ENCODE measurements around the gene ANKRD13D.
A peak's percentile ranks its signal among the peaks of the same experiment; 100 is the strongest.

Gene ANKRD13D

DNA sequence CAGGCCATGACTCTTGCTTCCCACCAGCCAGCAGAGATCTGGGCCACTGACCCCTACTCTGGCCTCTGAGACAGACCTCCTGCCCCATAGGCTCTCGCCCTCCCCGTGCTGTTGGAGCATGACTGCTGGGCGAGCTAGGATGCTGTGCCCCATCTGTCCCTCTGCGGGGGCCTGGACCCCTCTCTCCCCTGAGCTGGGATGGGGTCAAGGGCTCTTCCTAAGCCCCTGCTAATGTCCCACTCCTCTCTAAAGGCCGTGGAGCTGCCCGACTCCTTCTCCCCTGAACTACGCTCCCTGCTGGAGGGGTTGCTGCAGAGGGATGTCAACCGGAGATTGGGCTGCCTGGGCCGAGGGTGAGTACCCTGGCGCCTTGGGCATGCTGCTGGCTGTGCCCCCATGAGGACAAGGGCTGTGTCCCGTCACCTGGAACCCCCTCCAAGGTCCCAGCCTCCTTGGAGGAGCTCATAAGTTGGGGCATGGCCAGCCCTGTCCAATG, 6.2 kb upstream of the ANKRD13D start:
- H3K4me3 ChIP-seq (ENCODE audit: low read depth, low read length): no peak overlapping the region
- H3K27me3 ChIP-seq (ENCODE audit: control insufficient read depth, insufficient read depth, low read length): no peaks in the 10 kb centered on the region
- H3K36me3 ChIP-seq (ENCODE audit: control insufficient read depth, insufficient read depth, low read length): peaks cover 75% of the 10 kb centered on the region
- H3K9me3 ChIP-seq (ENCODE audit: control insufficient read depth, insufficient read depth, low read length): no peaks in the 10 kb centered on the region
- no peak overlapping the region for H3K9ac ChIP-seq (ENCODE audit: low read depth, low read length)
- peaks cover 4% of the 10 kb centered on the region for H3K4me1 ChIP-seq (ENCODE audit: control insufficient read depth, insufficient read depth, low read length)
- no peak overlapping the region for H3K27ac ChIP-seq (ENCODE audit: low read depth, low read length)

DNA sequence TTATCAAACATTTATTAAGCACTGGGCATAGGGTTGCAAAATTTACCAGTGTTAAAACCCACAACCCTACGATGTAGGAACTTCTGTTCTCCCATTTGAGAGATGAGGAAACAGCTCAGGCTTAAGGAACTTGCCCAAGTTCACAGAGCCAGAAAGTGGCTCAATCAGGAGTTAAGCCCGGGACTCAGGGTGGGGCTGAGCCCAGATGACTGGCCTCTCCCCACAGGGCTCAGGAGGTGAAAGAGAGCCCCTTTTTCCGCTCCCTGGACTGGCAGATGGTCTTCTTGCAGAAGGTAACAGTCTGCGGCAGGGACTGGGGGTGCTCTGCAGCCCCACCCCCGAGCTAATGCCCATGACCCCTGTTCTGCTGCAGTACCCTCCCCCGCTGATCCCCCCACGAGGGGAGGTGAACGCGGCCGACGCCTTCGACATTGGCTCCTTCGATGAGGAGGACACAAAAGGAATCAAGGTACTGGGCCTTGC, 5.6 kb upstream of the ANKRD13D start:
- Histone ChIP-seq H3K27ac (ENCODE audit: low read depth, low read length) (no peak overlapping the region), H3K4me3 (ENCODE audit: low read depth, low read length) (no peak overlapping the region), H3K36me3 (ENCODE audit: control insufficient read depth, insufficient read depth, low read length) (peaks cover 75% of the 10 kb centered on the region), H3K9ac (ENCODE audit: low read depth, low read length) (no peak overlapping the region), H3K27me3 (ENCODE audit: control insufficient read depth, insufficient read depth, low read length) (no peaks in the 10 kb centered on the region), H3K4me1 (ENCODE audit: control insufficient read depth, insufficient read depth, low read length) (peaks cover 8% of the 10 kb centered on the region), H3K9me3 (ENCODE audit: control insufficient read depth, insufficient read depth, low read length) (no peaks in the 10 kb centered on the region)

DNA sequence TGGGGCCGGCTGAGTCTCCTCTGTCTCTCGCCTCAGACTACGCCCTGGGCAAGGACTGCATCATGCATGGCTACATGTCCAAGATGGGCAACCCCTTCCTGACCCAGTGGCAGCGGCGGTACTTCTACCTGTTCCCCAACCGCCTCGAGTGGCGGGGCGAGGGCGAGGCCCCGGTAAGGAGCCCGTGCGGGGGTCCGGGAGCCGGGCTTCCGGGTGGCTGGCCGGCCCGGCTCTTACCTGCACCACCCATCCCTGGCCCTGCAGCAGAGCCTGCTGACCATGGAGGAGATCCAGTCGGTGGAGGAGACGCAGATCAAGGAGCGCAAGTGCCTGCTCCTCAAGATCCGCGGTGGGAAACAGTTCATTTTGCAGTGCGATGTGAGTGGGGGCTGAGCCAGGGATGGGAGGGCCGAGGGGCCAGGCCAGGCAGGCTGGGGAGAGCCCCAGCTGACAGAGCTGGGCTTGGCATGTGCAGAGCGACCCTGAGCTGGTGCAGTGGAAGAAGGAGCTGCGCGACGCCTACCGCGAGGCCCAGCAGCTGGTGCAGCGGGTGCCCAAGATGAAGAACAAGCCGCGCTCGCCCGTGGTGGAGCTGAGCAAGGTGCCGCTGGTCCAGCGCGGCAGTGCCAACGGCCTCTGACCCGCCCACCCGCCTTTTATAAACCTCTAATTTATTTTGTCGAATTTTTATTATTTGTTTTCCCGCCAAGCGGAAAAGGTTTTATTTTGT, 4.1 kb upstream of the ANKRD13D start:
- H3K4me1 ChIP-seq (ENCODE audit: control insufficient read depth, insufficient read depth, low read length): peaks cover 12% of the 10 kb centered on the region
- no peak overlapping the region for H3K9ac ChIP-seq (ENCODE audit: low read depth, low read length)
- no peak overlapping the region for H3K27ac ChIP-seq (ENCODE audit: low read depth, low read length)
- H3K27me3 ChIP-seq (ENCODE audit: control insufficient read depth, insufficient read depth, low read length): no peaks in the 10 kb centered on the region
- peaks cover 62% of the 10 kb centered on the region for H3K36me3 ChIP-seq (ENCODE audit: control insufficient read depth, insufficient read depth, low read length)
- H3K4me3 ChIP-seq (ENCODE audit: low read depth, low read length): no peak overlapping the region
- no peaks in the 10 kb centered on the region for H3K9me3 ChIP-seq (ENCODE audit: control insufficient read depth, insufficient read depth, low read length)

DNA sequence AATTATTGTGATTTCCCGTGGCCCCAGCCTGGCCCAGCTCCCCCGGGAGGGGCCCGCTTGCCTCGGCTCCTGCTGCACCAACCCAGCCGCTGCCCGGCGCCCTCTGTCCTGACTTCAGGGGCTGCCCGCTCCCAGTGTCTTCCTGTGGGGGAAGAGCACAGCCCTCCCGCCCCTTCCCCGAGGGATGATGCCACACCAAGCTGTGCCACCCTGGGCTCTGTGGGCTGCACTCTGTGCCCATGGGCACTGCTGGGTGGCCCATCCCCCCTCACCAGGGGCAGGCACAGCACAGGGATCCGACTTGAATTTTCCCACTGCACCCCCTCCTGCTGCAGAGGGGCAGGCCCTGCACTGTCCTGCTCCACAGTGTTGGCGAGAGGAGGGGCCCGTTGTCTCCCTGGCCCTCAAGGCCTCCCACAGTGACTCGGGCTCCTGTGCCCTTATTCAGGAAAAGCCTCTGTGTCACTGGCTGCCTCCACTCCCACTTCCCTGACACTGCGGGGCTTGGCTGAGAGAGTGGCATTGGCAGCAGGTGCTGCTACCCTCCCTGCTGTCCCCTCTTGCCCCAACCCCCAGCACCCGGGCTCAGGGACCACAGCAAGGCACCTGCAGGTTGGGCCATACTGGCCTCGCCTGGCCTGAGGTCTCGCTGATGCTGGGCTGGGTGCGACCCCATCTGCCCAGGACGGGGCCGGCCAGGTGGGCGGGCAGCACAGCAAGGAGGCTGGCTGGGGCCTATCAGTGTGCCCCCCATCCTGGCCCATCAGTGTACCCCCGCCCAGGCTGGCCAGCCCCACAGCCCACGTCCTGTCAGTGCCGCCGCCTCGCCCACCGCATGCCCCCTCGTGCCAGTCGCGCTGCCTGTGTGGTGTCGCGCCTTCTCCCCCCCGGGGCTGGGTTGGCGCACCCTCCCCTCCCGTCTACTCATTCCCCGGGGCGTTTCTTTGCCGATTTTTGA, 3.3 kb upstream of the ANKRD13D start:
- H3K9me3 ChIP-seq (ENCODE audit: control insufficient read depth, insufficient read depth, low read length): no peaks in the 10 kb centered on the region
- H3K4me1 ChIP-seq (ENCODE audit: control insufficient read depth, insufficient read depth, low read length): peaks cover 12% of the 10 kb centered on the region
- peaks cover 54% of the 10 kb centered on the region for H3K36me3 ChIP-seq (ENCODE audit: control insufficient read depth, insufficient read depth, low read length)
- H3K27me3 ChIP-seq (ENCODE audit: control insufficient read depth, insufficient read depth, low read length): no peaks in the 10 kb centered on the region
- H3K27ac ChIP-seq (ENCODE audit: low read depth, low read length): no peak overlapping the region
- no peak overlapping the region for H3K4me3 ChIP-seq (ENCODE audit: low read depth, low read length)
- no peak overlapping the region for H3K9ac ChIP-seq (ENCODE audit: low read depth, low read length)

DNA sequence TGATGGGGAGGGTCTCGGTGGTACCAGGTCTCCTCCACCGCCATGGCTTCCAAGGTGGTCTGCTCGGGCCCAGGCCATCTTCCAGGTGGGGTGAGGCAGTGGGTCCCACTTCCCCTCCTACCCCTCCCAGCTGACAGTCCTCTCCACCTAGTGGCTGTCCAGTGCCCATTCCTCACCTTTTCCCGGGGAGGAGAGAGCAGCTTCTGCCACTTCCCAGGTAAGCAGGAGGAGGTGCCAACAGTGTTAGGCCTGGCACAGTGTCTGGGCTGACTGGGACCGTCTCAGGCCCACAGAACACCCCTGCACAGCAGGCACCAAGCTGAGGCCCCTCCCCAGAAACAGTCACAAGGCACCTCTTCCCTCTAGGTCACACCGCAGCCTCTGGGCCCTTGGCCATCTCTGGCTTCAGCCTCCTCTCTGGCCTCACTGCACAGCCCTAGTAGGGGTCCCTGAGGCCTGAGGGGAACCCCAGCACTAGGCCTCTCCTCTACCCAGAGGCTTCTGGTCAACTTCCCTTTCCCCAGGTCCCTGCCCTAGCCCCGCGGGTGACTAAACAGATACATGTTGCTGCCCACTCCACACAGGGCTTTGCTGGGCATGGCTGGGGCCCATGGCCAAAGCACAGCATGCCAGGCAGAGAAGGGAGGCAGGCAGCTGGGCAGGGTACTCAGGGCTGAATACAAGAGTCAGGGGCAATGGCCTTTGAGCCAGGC, 2.3 kb upstream of the ANKRD13D start:
- peaks cover 12% of the 10 kb centered on the region for H3K4me1 ChIP-seq (ENCODE audit: control insufficient read depth, insufficient read depth, low read length)
- no peaks in the 10 kb centered on the region for H3K9me3 ChIP-seq (ENCODE audit: control insufficient read depth, insufficient read depth, low read length)
- H3K27ac ChIP-seq (ENCODE audit: low read depth, low read length): no peak overlapping the region
- no peaks in the 10 kb centered on the region for H3K27me3 ChIP-seq (ENCODE audit: control insufficient read depth, insufficient read depth, low read length)
- H3K36me3 ChIP-seq (ENCODE audit: control insufficient read depth, insufficient read depth, low read length): peaks cover 50% of the 10 kb centered on the region
- no peak overlapping the region for H3K9ac ChIP-seq (ENCODE audit: low read depth, low read length)
- H3K4me3 ChIP-seq (ENCODE audit: low read depth, low read length): no peak overlapping the region

DNA sequence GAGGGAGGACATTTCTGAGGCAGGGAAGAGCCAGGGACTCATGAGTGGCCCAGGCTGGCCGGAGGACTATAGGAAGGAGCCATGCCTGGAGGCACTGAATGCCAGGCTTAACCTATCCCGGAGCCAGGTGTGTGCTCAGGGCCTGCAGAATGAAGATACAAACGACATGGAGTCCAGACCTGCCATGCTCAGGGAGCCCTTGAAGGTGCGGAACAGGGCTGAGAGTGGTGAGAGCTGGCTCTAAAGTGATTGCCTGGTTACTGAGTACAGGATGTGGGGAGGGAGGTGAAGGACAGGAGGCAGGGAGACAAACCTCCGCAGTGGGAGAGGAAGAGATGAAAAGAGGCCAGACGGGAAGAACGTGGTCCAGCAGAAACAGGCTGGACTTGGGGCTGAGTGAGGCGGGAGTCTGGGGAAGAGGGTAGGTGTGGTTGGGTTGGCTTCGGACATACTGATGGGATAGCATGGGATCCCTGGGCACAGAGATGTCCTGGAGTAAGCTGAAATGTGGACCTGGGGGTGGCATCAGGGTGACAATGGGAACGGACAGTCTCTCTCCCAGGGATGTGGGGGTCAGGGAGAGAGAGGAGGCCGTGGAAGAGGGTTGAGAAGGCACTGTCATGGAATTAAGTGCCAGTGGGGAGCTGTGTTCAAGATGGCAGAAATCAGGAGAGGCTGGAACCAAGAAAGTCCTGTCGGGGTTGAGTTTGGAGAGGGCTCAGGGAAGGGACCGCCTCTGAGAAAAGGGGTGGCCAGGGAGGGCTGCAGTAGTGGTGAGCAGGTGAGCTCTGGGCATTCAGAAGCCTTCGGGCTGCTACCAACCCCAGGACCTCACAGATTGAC, 1.5 kb upstream of the ANKRD13D start:
- Histone ChIP-seq H3K36me3 (ENCODE audit: control insufficient read depth, insufficient read depth, low read length) (peaks cover 49% of the 10 kb centered on the region), H3K9ac (ENCODE audit: low read depth, low read length) (peak overlapping the region; percentile 68; the same call in 1 of the 2 replicates), H3K27ac (ENCODE audit: low read depth, low read length) (peak overlapping the region; percentile 95), H3K4me3 (ENCODE audit: low read depth, low read length) (peak overlapping the region; percentile 68), H3K27me3 (ENCODE audit: control insufficient read depth, insufficient read depth, low read length) (no peaks in the 10 kb centered on the region), H3K4me1 (ENCODE audit: control insufficient read depth, insufficient read depth, low read length) (peaks cover 12% of the 10 kb centered on the region), H3K9me3 (ENCODE audit: control insufficient read depth, insufficient read depth, low read length) (no peaks in the 10 kb centered on the region)

DNA sequence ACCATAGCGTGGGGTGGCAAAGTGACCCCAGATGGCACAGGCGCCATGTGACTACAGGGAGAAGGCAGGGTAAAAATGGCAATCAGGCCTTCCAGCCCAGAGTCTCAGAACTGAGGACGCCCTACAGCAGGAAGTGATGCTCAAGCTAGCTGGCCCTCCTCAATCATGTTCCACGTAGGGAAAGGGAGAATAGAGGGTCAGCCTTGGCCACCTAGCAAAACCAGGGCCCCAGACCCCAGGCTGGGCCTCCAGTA, 978 bp upstream of the ANKRD13D start:
- H3K9ac ChIP-seq (ENCODE audit: low read depth, low read length): peak overlapping the region; percentile 68; the same call in 1 of the 2 replicates
- peak overlapping the region; percentile 95 for H3K27ac ChIP-seq (ENCODE audit: low read depth, low read length)
- H3K4me1 ChIP-seq (ENCODE audit: control insufficient read depth, insufficient read depth, low read length): peaks cover 12% of the 10 kb centered on the region
- peak overlapping the region; percentile 68 for H3K4me3 ChIP-seq (ENCODE audit: low read depth, low read length)
- H3K27me3 ChIP-seq (ENCODE audit: control insufficient read depth, insufficient read depth, low read length): no peaks in the 10 kb centered on the region
- H3K9me3 ChIP-seq (ENCODE audit: control insufficient read depth, insufficient read depth, low read length): no peaks in the 10 kb centered on the region
- peaks cover 46% of the 10 kb centered on the region for H3K36me3 ChIP-seq (ENCODE audit: control insufficient read depth, insufficient read depth, low read length)

DNA sequence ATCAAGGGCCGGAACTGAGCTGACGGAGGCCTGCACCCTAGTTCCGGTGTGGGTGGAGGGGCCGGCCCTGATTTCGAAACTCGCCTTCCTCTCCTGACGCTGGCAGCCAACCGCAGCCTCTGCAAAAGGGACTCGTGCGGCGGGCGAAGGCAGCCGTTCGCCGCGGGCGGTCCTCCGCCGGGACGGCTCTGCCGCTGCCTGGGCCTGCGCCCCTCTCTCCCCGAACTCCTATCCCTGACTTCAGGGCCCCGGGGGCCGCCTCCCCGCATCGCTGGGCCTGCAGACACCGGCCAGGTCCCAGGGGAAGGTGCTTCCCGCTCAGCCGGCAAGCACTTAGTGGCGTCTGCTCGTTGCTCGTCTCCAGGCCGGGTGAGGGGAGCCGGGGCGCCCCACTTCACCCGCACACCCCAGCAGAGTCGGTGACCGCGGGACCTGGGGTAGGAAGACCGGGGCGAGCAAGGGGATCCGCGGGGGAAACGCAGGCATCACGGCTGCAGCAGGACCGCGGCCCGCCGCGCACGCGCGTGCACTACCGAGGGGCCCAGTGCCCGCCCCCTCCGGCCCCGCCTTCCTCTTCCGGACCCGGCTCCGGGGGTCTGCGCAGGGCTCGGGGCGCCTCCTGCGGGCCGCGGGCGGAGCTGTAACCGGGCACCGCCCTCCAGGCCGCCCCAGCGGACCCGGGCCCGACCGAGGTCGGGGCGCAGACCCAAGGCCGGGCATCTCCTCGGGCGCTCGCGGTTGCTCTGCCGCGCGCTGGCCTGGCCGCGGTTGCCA, 464 bp upstream of the ANKRD13D start:
- H3K4me3 ChIP-seq (ENCODE audit: low read depth, low read length): peak overlapping the region; percentile 68
- peaks cover 42% of the 10 kb centered on the region for H3K36me3 ChIP-seq (ENCODE audit: control insufficient read depth, insufficient read depth, low read length)
- H3K9ac ChIP-seq (ENCODE audit: low read depth, low read length): peak overlapping the region; percentile 68; the same call in 1 of the 2 replicates
- no peaks in the 10 kb centered on the region for H3K27me3 ChIP-seq (ENCODE audit: control insufficient read depth, insufficient read depth, low read length)
- peak overlapping the region; percentile 95 for H3K27ac ChIP-seq (ENCODE audit: low read depth, low read length)
- peaks cover 12% of the 10 kb centered on the region for H3K4me1 ChIP-seq (ENCODE audit: control insufficient read depth, insufficient read depth, low read length)
- no peaks in the 10 kb centered on the region for H3K9me3 ChIP-seq (ENCODE audit: control insufficient read depth, insufficient read depth, low read length)

DNA sequence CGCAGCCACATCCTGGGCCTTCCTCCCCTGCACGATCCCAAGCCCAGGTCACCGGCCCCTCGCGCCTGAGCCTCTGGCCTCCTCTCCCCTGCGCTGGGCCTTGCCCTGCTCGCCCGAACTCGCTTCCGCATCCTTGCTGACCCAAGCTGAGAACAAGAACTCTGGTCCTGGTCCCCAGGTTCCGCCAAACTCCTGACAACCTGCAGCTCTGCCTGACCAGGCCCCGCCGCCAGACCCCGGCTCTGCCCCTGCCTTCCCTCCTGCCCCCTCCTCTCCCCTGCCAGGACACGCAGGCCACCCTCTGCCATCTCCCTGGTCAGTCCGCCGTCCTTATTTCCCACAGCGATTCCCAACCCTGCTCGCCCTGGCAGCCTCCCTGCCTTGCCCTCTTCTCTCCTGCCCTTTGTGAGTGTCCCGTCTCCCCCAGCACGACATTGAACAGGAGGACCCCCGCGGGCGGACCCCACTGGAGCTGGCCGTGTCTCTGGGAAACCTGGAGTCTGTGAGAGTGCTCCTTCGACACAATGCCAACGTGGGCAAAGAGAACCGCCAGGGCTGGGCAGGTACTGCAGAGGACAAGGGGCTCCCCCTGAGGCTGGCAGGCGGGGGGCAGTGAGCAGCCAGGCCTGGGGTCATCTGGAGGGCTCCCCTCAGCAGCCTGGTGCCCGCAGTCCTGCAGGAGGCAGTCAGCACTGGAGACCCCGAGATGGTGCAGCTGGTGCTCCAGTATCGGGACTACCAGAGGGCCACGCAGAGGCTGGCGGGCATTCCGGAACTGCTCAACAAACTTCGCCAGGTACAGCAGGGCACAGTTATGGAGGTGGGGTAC, 762 bp downstream of the ANKRD13D start:
- Histone ChIP-seq H3K9me3 (ENCODE audit: control insufficient read depth, insufficient read depth, low read length) (no peaks in the 10 kb centered on the region), H3K27me3 (ENCODE audit: control insufficient read depth, insufficient read depth, low read length) (no peaks in the 10 kb centered on the region), H3K4me1 (ENCODE audit: control insufficient read depth, insufficient read depth, low read length) (peaks cover 12% of the 10 kb centered on the region), H3K27ac (ENCODE audit: low read depth, low read length) (no peak overlapping the region), H3K4me3 (ENCODE audit: low read depth, low read length) (peak overlapping the region; percentile 72), H3K36me3 (ENCODE audit: control insufficient read depth, insufficient read depth, low read length) (peaks cover 40% of the 10 kb centered on the region), H3K9ac (ENCODE audit: low read depth, low read length) (peak overlapping the region; percentile 43; the same call in 1 of the 2 replicates)

All from HUES48 (cell line).